OCI-LY1 (cell line): ENCODE measurements around the gene IFT172.

Source experiments
- H2AFZ ChIP-seq: fragments of 200-600 bp; sonication (generic), shearing (Covaris generic); 2 replicates; pipeline ENCODE4 v1.6.0; 2014; ENCODE audit warnings: antibody characterized with exemption, mild to moderate bottlenecking, low read length
- H3F3A ChIP-seq: fragments of 200-600 bp; sonication (generic), shearing (Covaris generic); 2 replicates; pipeline ENCODE4 v1.6.0; 2014; ENCODE audit warnings: mild to moderate bottlenecking, antibody characterized with exemption, low read length, moderate library complexity; ENCODE audit not compliant: insufficient read depth
- H3K27ac ChIP-seq: fragments of 200-600 bp; sonication (generic); 2 replicates; pipeline ENCODE4 v1.5.1; 2014; ENCODE audit warnings: low read length, mixed run types, mild to moderate bottlenecking, low read depth; ENCODE audit not compliant: poor library complexity, severe bottlenecking
- H3K27me3 ChIP-seq: fragments of 200-600 bp; sonication (generic); 2 replicates; pipeline ENCODE4 v1.6.0; 2014; ENCODE audit warnings: antibody characterized with exemption, mild to moderate bottlenecking, low read length, moderate library complexity; ENCODE audit not compliant: insufficient read depth
- H3K36me3 ChIP-seq: fragments of 200-600 bp; sonication (generic); 2 replicates; pipeline ENCODE4 v1.6.1; 2014; ENCODE audit warnings: mild to moderate bottlenecking, antibody characterized with exemption, low read length, moderate library complexity, mixed read lengths; ENCODE audit not compliant: insufficient read depth
- H3K4me1 ChIP-seq: fragments of 200-600 bp; sonication (generic); 2 replicates; pipeline ENCODE4 v1.5.1; 2014; ENCODE audit warnings: mild to moderate bottlenecking, low read length, moderate library complexity; ENCODE audit not compliant: insufficient read depth, severe bottlenecking
- H3K4me2 ChIP-seq: fragments of 200-600 bp; sonication (generic), shearing (Covaris generic); 2 replicates; pipeline ENCODE4 v1.6.1; 2014; ENCODE audit warnings: low read length
- H3K4me3 ChIP-seq: fragments of 200-600 bp; sonication (generic); 2 replicates; pipeline ENCODE4 v1.5.1; 2014; ENCODE audit warnings: low read length, low read depth, mild to moderate bottlenecking, mixed read lengths; ENCODE audit not compliant: poor library complexity, severe bottlenecking
- H3K79me2 ChIP-seq: fragments of 200-600 bp; shearing (Covaris generic); 2 replicates; pipeline ENCODE4 v1.6.1; 2016; ENCODE audit warnings: mixed run types, low read length, mixed read lengths; ENCODE audit not compliant: insufficient read depth
- H3K9ac ChIP-seq: fragments of 200-600 bp; sonication (generic), shearing (Covaris generic); 2 replicates; pipeline ENCODE4 v1.6.1; 2014; ENCODE audit warnings: mild to moderate bottlenecking, low read length, mixed read lengths
- H3K9me2 ChIP-seq: fragments of 200-600 bp; sonication (generic), shearing (Covaris generic); 2 replicates; pipeline ENCODE4 v1.6.1; 2014; ENCODE audit warnings: low read depth, mild to moderate bottlenecking, low read length, mixed read lengths
- H3K9me3 ChIP-seq: fragments of 200-600 bp; shearing (Covaris generic); 2 replicates; pipeline ENCODE4 v1.6.1; 2014; ENCODE audit warnings: low read length, mixed read lengths
- H4K20me1 ChIP-seq: fragments of 200-600 bp; sonication (generic), shearing (Covaris generic); 2 replicates; pipeline ENCODE4 v1.6.0; 2016; ENCODE audit warnings: mild to moderate bottlenecking, low read length; ENCODE audit not compliant: insufficient read depth
- CTCF ChIP-seq: fragments of 200-600 bp; sonication (generic), shearing (Covaris generic); IDR thresholded peaks from 2 replicates; pipeline ENCODE4 v1.5.1; 2017; ENCODE audit warnings: mild to moderate bottlenecking, antibody characterized with exemption, low read length, moderate library complexity, mixed read lengths
- EZH2 ChIP-seq: fragments of 200-600 bp; sonication (generic), shearing (Covaris generic); IDR thresholded peaks from 2 replicates; pipeline ENCODE4 v1.8.0; 2017; ENCODE audit warnings: borderline replicate concordance, mixed run types, mild to moderate bottlenecking, antibody characterized with exemption, low read length, moderate library complexity, mixed read lengths

Gene IFT172

GRCh38 chr2:27494284-27494943 is 4.9 kb upstream of the IFT172 start:
- Histone ChIP-seq H3K9ac (no peak overlapping the region), H3K79me2 (no peaks in the 10 kb centered on the region), H3K9me3 (no peaks in the 10 kb centered on the region), H3K27me3 (peaks cover 6% of the 10 kb centered on the region; the same call in 1 of the 2 replicates), H4K20me1 (no peaks in the 10 kb centered on the region), H2AFZ (no peak overlapping the region), H3K36me3 (no peaks in the 10 kb centered on the region), H3F3A (no peaks in the 10 kb centered on the region), H3K27ac (no peak overlapping the region), H3K4me1 (peaks cover 6% of the 10 kb centered on the region), H3K4me3 (peak overlapping the region; percentile 37), H3K9me2 (no peaks in the 10 kb centered on the region), H3K4me2 (peak overlapping the region; percentile 34; the same call in 1 of the 2 replicates)
- TF ChIP-seq CTCF (no peak), EZH2 (no peak)

- Histone ChIP-seq H4K20me1 (no peaks in the 10 kb centered on the region), H3K9ac (no peak overlapping the region), H3K4me1 (peaks cover 11% of the 10 kb centered on the region), H3K36me3 (no peaks in the 10 kb centered on the region), H2AFZ (no peak overlapping the region), H3K9me2 (no peaks in the 10 kb centered on the region), H3K79me2 (no peaks in the 10 kb centered on the region), H3K4me3 (no peak overlapping the region), H3F3A (no peaks in the 10 kb centered on the region), H3K9me3 (no peaks in the 10 kb centered on the region), H3K27me3 (peaks cover 2% of the 10 kb centered on the region; the same call in 1 of the 2 replicates), H3K27ac (no peak overlapping the region), H3K4me2 (no peak overlapping the region)
- no peak for TF ChIP-seq EZH2
- no peak for TF ChIP-seq CTCF
Observed at GRCh38 chr2:27493948-27494283, 4.4 kb upstream of the IFT172 start.

GRCh38 chr2:27492557-27492956 is 3.0 kb upstream of the IFT172 start:
- Histone ChIP-seq H3K4me2 (no peak overlapping the region), H4K20me1 (no peaks in the 10 kb centered on the region), H3K4me1 (peaks cover 17% of the 10 kb centered on the region), H3K27me3 (no peaks in the 10 kb centered on the region; the same call in 1 of the 2 replicates), H3K36me3 (no peaks in the 10 kb centered on the region), H3K9me2 (no peaks in the 10 kb centered on the region), H3K9ac (no peak overlapping the region), H3K27ac (no peak overlapping the region), H3F3A (no peaks in the 10 kb centered on the region), H3K79me2 (no peaks in the 10 kb centered on the region), H3K4me3 (no peak overlapping the region), H2AFZ (no peak overlapping the region), H3K9me3 (no peaks in the 10 kb centered on the region)
- TF ChIP-seq CTCF (no peak), EZH2 (no peak)
